Keratinocyte (primary cell): ENCODE data around the gene CDC14B. TPM values are rescaled to one million over a fixed set of nuclear protein-coding genes. Genes with fewer than 3 reads are reported as not detected.

ENCODE experiments used
- DNase-seq: peaks from one replicate; pipeline ENCODE4 v3.0.0-alpha.2; 2011; ENCODE audit warnings: low read depth, missing footprints, low spot score
- FAIRE-seq: peaks from 2 replicates; lab custom pipeline; 2011; peaks lifted over from hg19 to GRCh38; lab: Jason Lieb, UNC
- H2AFZ ChIP-seq: 2 replicates; pipeline ENCODE4 v1.6.0; 2012; ENCODE audit warnings: low read length, control low read depth, inconsistent platforms; ENCODE audit not compliant: control insufficient read depth
- H3K27ac ChIP-seq: 2 replicates; pipeline ENCODE4 v1.5.1; 2011; ENCODE audit warnings: low read length; ENCODE audit not compliant: control insufficient read depth, insufficient read depth
- H3K27me3 ChIP-seq: 3 replicates; pipeline ENCODE4 v1.6.0; 2011; ENCODE audit warnings: low read length; ENCODE audit not compliant: control insufficient read depth, insufficient read depth; ENCODE audit errors: extremely low read depth
- H3K36me3 ChIP-seq, 2 experiments: 2 replicates in 1 of 2; 3 replicates in 1 of 2; pipeline ENCODE4 v1.5.1; 2011; ENCODE audit warnings: low read length in 2 of 2, mild to moderate bottlenecking in 1 of 2; ENCODE audit not compliant: control insufficient read depth in 2 of 2, insufficient read depth in 2 of 2; ENCODE audit errors: extremely low read depth in 1 of 2
- H3K4me1 ChIP-seq: 3 replicates; pipeline ENCODE4 v1.5.1; 2011; ENCODE audit warnings: low read length; ENCODE audit not compliant: control insufficient read depth, insufficient read depth; ENCODE audit errors: extremely low read depth
- H3K4me2 ChIP-seq: 3 replicates; pipeline ENCODE4 v1.6.0; 2011; ENCODE audit warnings: low read depth, low read length; ENCODE audit not compliant: control insufficient read depth, insufficient read depth; ENCODE audit errors: extremely low read depth
- H3K4me3 ChIP-seq, 3 experiments: fragments of 200-600 bp in 1 of 3; sonication (generic) in 1 of 3; 2 replicates in 2 of 3; 3 replicates in 1 of 3; pipeline ENCODE4 v1.5.1; 2011 to 2016; ENCODE audit warnings: low read length in 3 of 3, mild to moderate bottlenecking in 3 of 3, control low read depth in 2 of 3, inconsistent platforms in 1 of 3, low read depth in 1 of 3, mixed read lengths in 1 of 3, mixed run types in 1 of 3, moderate library complexity in 1 of 3; ENCODE audit not compliant: control insufficient read depth in 2 of 3, insufficient read depth in 2 of 3; ENCODE audit errors: extremely low read depth in 1 of 3
- H3K79me2 ChIP-seq: 2 replicates; pipeline ENCODE4 v1.6.0; 2012; ENCODE audit warnings: low read length; ENCODE audit not compliant: control insufficient read depth, insufficient read depth
- H3K9ac ChIP-seq: 3 replicates; pipeline ENCODE4 v1.6.0; 2011; ENCODE audit warnings: low read length; ENCODE audit not compliant: control insufficient read depth, insufficient read depth; ENCODE audit errors: extremely low read depth
- H3K9me1 ChIP-seq: 3 replicates; pipeline ENCODE4 v1.6.0; 2011; ENCODE audit warnings: low read length; ENCODE audit not compliant: control insufficient read depth, insufficient read depth; ENCODE audit errors: extremely low read depth
- H3K9me3 ChIP-seq: 2 replicates; pipeline ENCODE4 v1.5.1; 2012; ENCODE audit warnings: low read depth, low read length; ENCODE audit not compliant: control insufficient read depth
- H4K20me1 ChIP-seq: 3 replicates; pipeline ENCODE4 v1.6.0; 2011; ENCODE audit warnings: low read length; ENCODE audit not compliant: control insufficient read depth, insufficient read depth; ENCODE audit errors: extremely low read depth
- EZH2 ChIP-seq: IDR thresholded peaks from one replicate; pipeline ENCODE4 v1.6.1; 2012; ENCODE audit warnings: inconsistent platforms, mild to moderate bottlenecking, low read length, moderate library complexity
- dilution Hi-C: fragments of 300-500 bp; cut with MboI; formaldehyde crosslinking; loops from one replicate; pipeline ENCODE4 v1.7.0; 2020; ENCODE audit warnings: low sequenced_read_pairs; ENCODE audit not compliant: extremely low pct_ligation_motif_present
- polyA plus RNA-seq, 5 experiments: library from polyadenylated mRNA; depleted of rRNA in 3 of 5; stranded (reverse) in 3 of 5; stranded (forward) in 1 of 5; unstranded in 1 of 5; fragments of >200 nt; gene quantifications; 1 replicate in 1 of 5; 2 replicates in 3 of 5; 3 replicates in 1 of 5; pipeline versions ENCODE4 v1.2.1 to v1.2.3, GENCODE V29; 2011 to 2012; ENCODE audit warnings: missing spikeins in 2 of 5, low read depth in 1 of 5, low replicate concordance in 1 of 5
- TF ChIP-seq, protein P1 (sequence below), 3 experiments: IDR thresholded peaks in 1 of 3; conservative IDR thresholded peaks in 1 of 3; optimal IDR thresholded peaks in 1 of 3; 2 replicates in 2 of 3; 3 replicates in 1 of 3; pipeline versions ENCODE3 to v1.5.1; 2011; ENCODE audit warnings: low read length in 3 of 3, mild to moderate bottlenecking in 3 of 3, moderate library complexity in 2 of 3, control low read depth in 1 of 3, inconsistent platforms in 1 of 3; ENCODE audit not compliant: insufficient read depth in 2 of 3; ENCODE audit errors: extremely low read depth in 1 of 3

Gene CDC14B
- polyA plus RNA-seq, 1 donor (not counting 4 experiments of a cell fraction or from before 2014, with no cell fraction given) = 7.5 TPM

DNA sequence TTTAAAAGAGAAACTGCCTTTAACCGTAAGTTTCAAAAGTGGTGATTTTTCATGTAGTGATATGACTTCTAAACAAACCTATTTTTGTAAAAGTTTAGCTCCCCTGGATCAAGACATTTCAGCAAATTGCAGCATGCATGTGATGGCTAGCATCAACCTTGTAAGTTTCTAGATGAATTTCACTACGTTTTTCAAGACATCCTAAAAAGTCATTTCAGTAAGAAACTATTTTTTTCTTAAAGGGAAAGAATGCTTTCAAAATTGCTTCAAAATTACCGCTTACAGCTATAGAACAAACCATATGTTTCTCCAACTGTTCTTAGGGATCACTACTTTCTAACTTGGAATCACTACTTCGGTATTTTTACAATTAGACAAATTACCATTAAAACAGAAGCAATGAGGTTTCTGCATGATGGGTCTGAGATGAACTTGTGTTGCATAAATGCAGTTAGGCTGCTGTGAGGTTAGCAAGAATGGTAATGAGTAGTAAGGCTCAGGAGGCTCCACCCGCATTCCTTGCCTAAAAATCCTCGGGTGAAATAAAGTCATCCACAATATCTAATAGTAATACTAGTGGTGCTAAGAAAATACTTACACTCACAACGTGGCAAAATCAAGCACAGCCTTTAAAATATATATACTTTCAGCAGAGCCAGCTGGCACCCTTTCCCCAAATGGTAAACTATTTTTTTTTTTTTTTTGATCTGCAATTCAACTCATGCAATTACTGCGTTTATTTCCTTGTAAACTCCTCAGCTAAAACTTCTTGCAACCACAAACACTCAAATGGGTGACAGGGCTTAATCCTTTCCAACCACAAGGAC lies 53.8 kb downstream of the CDC14B start:
- dilution Hi-C loops = no loop called here
- Histone ChIP-seq H3K9me3 (no peaks in the 10 kb centered on the region), H3K9ac (peak overlapping the region; percentile 76), H3K4me1 (peaks cover 14% of the 10 kb centered on the region), H3K27me3 (no peaks in the 10 kb centered on the region), H3K27ac (no peak overlapping the region), H2AFZ (peak overlapping the region; percentile 30), H3K79me2 (no peaks in the 10 kb centered on the region), H3K4me2 (peak overlapping the region; percentile 90), H3K9me1 (no peaks in the 10 kb centered on the region), H4K20me1 (no peaks in the 10 kb centered on the region), H3K4me3 (peak overlapping the region; percentile 50 to 84 (median 74)), H3K36me3 (no peaks in the 10 kb centered on the region)
- TF ChIP-seq, protein P1, sequence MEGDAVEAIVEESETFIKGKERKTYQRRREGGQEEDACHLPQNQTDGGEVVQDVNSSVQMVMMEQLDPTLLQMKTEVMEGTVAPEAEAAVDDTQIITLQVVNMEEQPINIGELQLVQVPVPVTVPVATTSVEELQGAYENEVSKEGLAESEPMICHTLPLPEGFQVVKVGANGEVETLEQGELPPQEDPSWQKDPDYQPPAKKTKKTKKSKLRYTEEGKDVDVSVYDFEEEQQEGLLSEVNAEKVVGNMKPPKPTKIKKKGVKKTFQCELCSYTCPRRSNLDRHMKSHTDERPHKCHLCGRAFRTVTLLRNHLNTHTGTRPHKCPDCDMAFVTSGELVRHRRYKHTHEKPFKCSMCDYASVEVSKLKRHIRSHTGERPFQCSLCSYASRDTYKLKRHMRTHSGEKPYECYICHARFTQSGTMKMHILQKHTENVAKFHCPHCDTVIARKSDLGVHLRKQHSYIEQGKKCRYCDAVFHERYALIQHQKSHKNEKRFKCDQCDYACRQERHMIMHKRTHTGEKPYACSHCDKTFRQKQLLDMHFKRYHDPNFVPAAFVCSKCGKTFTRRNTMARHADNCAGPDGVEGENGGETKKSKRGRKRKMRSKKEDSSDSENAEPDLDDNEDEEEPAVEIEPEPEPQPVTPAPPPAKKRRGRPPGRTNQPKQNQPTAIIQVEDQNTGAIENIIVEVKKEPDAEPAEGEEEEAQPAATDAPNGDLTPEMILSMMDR (optimal IDR thresholded peaks at IDR 0.05 in 1 of 3, IDR thresholded peaks at IDR 0.05 in 1 of 3, conservative IDR thresholded peaks at IDR 0.05 in 1 of 3; ENCODE audit: extremely low read depth in 1 of 3, insufficient read depth in 2 of 3, low read length in 3 of 3) = no peak
- TF ChIP-seq EZH2 = no peak
- peak; percentile 34 for FAIRE-seq
- DNase-seq = no peak

DNA sequence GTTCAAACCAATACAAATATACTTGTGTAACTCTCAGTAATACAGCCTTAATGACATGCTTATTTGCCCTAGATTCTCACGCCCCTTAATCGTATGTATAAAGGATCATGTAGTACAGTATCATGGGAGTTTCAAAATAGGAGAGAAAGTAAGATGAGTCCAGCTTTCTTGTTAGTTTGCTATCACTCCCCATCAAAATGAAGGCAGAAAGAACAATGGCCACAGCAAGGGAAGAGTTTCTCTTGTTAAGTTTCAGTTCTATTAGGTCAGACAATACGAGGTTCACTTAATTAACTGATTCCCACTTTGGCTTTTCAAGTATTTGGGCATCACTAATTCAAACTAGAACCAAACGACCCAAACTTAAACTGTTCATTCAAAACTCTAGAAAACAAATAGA lies 55.4 kb downstream of the CDC14B start:
- Histone ChIP-seq H3K36me3 (no peaks in the 10 kb centered on the region), H3K9me3 (no peaks in the 10 kb centered on the region), H3K4me2 (no peak overlapping the region), H3K9me1 (no peaks in the 10 kb centered on the region), H3K4me3 (no peak overlapping the region), H2AFZ (no peak overlapping the region), H3K27me3 (no peaks in the 10 kb centered on the region), H3K27ac (no peak overlapping the region), H3K79me2 (no peaks in the 10 kb centered on the region), H4K20me1 (no peaks in the 10 kb centered on the region), H3K4me1 (peaks cover 14% of the 10 kb centered on the region), H3K9ac (no peak overlapping the region)
- DNase-seq = no peak
- TF ChIP-seq EZH2 = no peak
- TF ChIP-seq, protein P1 (optimal IDR thresholded peaks at IDR 0.05 in 1 of 3, IDR thresholded peaks at IDR 0.05 in 1 of 3, conservative IDR thresholded peaks at IDR 0.05 in 1 of 3; ENCODE audit: extremely low read depth in 1 of 3, insufficient read depth in 2 of 3, low read length in 3 of 3) = no peak
- no peak for FAIRE-seq
- dilution Hi-C loops = no loop called here
